H9 (cell line): ENCODE results near the gene SLX1A. TPM values are rescaled to one million over a fixed set of nuclear protein-coding genes. Genes with fewer than 3 reads are reported as not detected.
"Not testable (repeated sequence)": the region's sequence is repeated elsewhere in the genome, so short reads cannot be mapped to it uniquely, and the experiment has no call there.

ENCODE experiments used
- DNase-seq: peaks from one replicate; pipeline ENCODE4 v3.0.0-alpha.2; 2017
- H2AFZ ChIP-seq: one replicate; pipeline ENCODE4 v1.6.1; 2013; ENCODE audit warnings: mild to moderate bottlenecking, low read length, control low read depth, moderate library complexity
- H2AK5ac ChIP-seq: 2 replicates; pipeline ENCODE4 v1.6.1; 2013; ENCODE audit warnings: low read length, control low read depth, mixed read lengths; ENCODE audit not compliant: insufficient read length
- H2BK120ac ChIP-seq: one replicate; pipeline ENCODE4 v1.6.1; 2013; ENCODE audit warnings: low read depth, mild to moderate bottlenecking, low read length, control low read depth, inconsistent platforms; ENCODE audit not compliant: poor library complexity, severe bottlenecking
- H2BK12ac ChIP-seq: 2 replicates; pipeline ENCODE4 v1.6.1; 2013; ENCODE audit warnings: low read length, control low read depth, mixed read lengths, low read depth; ENCODE audit not compliant: insufficient read length
- H2BK15ac ChIP-seq: 2 replicates; pipeline ENCODE4 v1.6.1; 2013; ENCODE audit warnings: low read depth, low read length, control low read depth
- H2BK20ac ChIP-seq: one replicate; pipeline ENCODE4 v1.6.1; 2013; ENCODE audit warnings: low read depth, mild to moderate bottlenecking, low read length, control low read depth, inconsistent platforms; ENCODE audit not compliant: poor library complexity, severe bottlenecking
- H2BK5ac ChIP-seq: 2 replicates; pipeline ENCODE4 v1.6.1; 2013; ENCODE audit warnings: low read length, control low read depth, mixed read lengths; ENCODE audit not compliant: insufficient read length
- H3K14ac ChIP-seq: 2 replicates; pipeline ENCODE4 v1.6.1; 2013; ENCODE audit warnings: low read length, control low read depth; ENCODE audit not compliant: insufficient read depth
- H3K18ac ChIP-seq: 2 replicates; pipeline ENCODE4 v1.6.1; 2013; ENCODE audit warnings: low read depth, mild to moderate bottlenecking, mixed read lengths, low read length, control low read depth; ENCODE audit not compliant: insufficient read length
- H3K23ac ChIP-seq: 2 replicates; pipeline ENCODE4 v1.6.1; 2013; ENCODE audit warnings: low read length, control low read depth, mixed read lengths, low read depth; ENCODE audit not compliant: insufficient read length
- H3K23me2 ChIP-seq: 2 replicates; pipeline ENCODE4 v1.6.1; 2013; ENCODE audit warnings: low read depth, mild to moderate bottlenecking, mixed read lengths, low read length, control low read depth; ENCODE audit not compliant: insufficient read length, poor library complexity, severe bottlenecking
- H3K27ac ChIP-seq: 2 replicates; pipeline ENCODE4 v1.5.1; 2013; ENCODE audit warnings: low read length, control low read depth, mixed read lengths, low read depth; ENCODE audit not compliant: insufficient read length
- H3K27me3 ChIP-seq: 2 replicates; pipeline ENCODE4 v1.6.1; 2013; ENCODE audit warnings: low read length, control low read depth, inconsistent platforms; ENCODE audit not compliant: insufficient read depth
- H3K4ac ChIP-seq: 2 replicates; pipeline ENCODE4 v1.6.1; 2013; ENCODE audit warnings: low read depth, mild to moderate bottlenecking, control low read depth, inconsistent platforms, low read length, moderate library complexity
- H3K4me1 ChIP-seq: 2 replicates; pipeline ENCODE4 v1.6.1; 2013; ENCODE audit warnings: low read length, control low read depth, inconsistent platforms; ENCODE audit not compliant: insufficient read depth
- H3K4me2 ChIP-seq: 2 replicates; pipeline ENCODE4 v1.6.1; 2013; ENCODE audit warnings: low read length, control low read depth, mixed read lengths; ENCODE audit not compliant: insufficient read length, insufficient read depth
- H3K56ac ChIP-seq: 2 replicates; pipeline ENCODE4 v1.6.1; 2013; ENCODE audit warnings: low read depth, mild to moderate bottlenecking, mixed read lengths, low read length, control low read depth; ENCODE audit not compliant: insufficient read length
- H3K79me1 ChIP-seq: 2 replicates; pipeline ENCODE4 v1.6.1; 2013; ENCODE audit warnings: low read depth, mild to moderate bottlenecking, moderate library complexity, low read length, control low read depth, inconsistent platforms; ENCODE audit not compliant: insufficient read depth, poor library complexity, severe bottlenecking
- H3K79me2 ChIP-seq: 2 replicates; pipeline ENCODE4 v1.6.1; 2013; ENCODE audit warnings: low read length, control low read depth, inconsistent platforms; ENCODE audit not compliant: insufficient read depth
- H3K9ac ChIP-seq: 2 replicates; pipeline ENCODE4 v1.6.1; 2013; ENCODE audit warnings: low read length, control low read depth, mixed read lengths; ENCODE audit not compliant: insufficient read length; ENCODE audit errors: extremely low read depth
- H3K9me3 ChIP-seq: one replicate; pipeline ENCODE4 v1.6.1; 2013; ENCODE audit warnings: low read depth, low read length, inconsistent platforms; ENCODE audit not compliant: control insufficient read depth
- H3T11ph ChIP-seq: one replicate; pipeline ENCODE4 v1.6.1; 2013; ENCODE audit warnings: mild to moderate bottlenecking, low read length, control low read depth, inconsistent platforms
- H4K20me1 ChIP-seq: one replicate; pipeline ENCODE4 v1.6.1; 2013; ENCODE audit not compliant: control insufficient read depth, insufficient read length, insufficient read depth
- H4K5ac ChIP-seq: 2 replicates; pipeline ENCODE4 v1.6.1; 2013; ENCODE audit warnings: low read depth, mild to moderate bottlenecking, mixed read lengths, low read length, control low read depth; ENCODE audit not compliant: insufficient read length
- H4K8ac ChIP-seq: replicated peaks from 2 replicates; pipeline ENCODE4 v1.6.1; 2013; ENCODE audit warnings: low read length, control low read depth, mixed read lengths, low read depth; ENCODE audit not compliant: insufficient read length
- H4K91ac ChIP-seq: 2 replicates; pipeline ENCODE4 v1.6.1; 2013; ENCODE audit warnings: low read depth, mild to moderate bottlenecking, moderate library complexity, mixed read lengths, low read length, control low read depth; ENCODE audit not compliant: insufficient read length
- H3K27ac Mint-ChIP-seq, 3 experiments: 2 replicates in 2 of 3; 3 replicates in 1 of 3; pipeline ENCODE4 v1.8.0; 2020 to 2021; ENCODE audit warnings: mixed read lengths in 3 of 3, mild to moderate bottlenecking in 1 of 3, moderate library complexity in 1 of 3
- H3K27me3 Mint-ChIP-seq: 2 replicates; pipeline ENCODE4 v1.8.0; 2021; ENCODE audit warnings: low read depth, mild to moderate bottlenecking, moderate library complexity, mixed read lengths
- H3K36me3 Mint-ChIP-seq, 3 experiments: 2 replicates in 2 of 3; 3 replicates in 1 of 3; pipeline ENCODE4 v1.8.0; 2020 to 2021; ENCODE audit warnings: low read depth in 3 of 3, mixed read lengths in 3 of 3; ENCODE audit not compliant: insufficient read depth in 1 of 3
- H3K4me1 Mint-ChIP-seq, 2 experiments: 2 replicates each; pipeline ENCODE4 v1.8.0; 2020; ENCODE audit warnings: mixed read lengths in 2 of 2
- H3K4me3 Mint-ChIP-seq, 2 experiments: 2 replicates in 1 of 2; 3 replicates in 1 of 2; pipeline ENCODE4 v1.8.0; 2020 to 2021; ENCODE audit warnings: mild to moderate bottlenecking in 2 of 2, mixed read lengths in 2 of 2, moderate library complexity in 1 of 2
- H3K9me3 Mint-ChIP-seq, 2 experiments: 2 replicates in 1 of 2; 3 replicates in 1 of 2; pipeline ENCODE4 v1.8.0; 2020; ENCODE audit warnings: mild to moderate bottlenecking in 2 of 2, mixed read lengths in 2 of 2, moderate library complexity in 1 of 2
- WGBS: extraction: QIAGEN DNeasy Blood & Tissue Kit; methylation state at CpG from one replicate; pipeline ENCODE4 v1.1.7; 2013; ENCODE audit warnings: missing lambda C conversion rate, low lambda C conversion rate, mixed read lengths; ENCODE audit not compliant: insufficient read length; ENCODE audit errors: extremely low coverage; 5-methylcytosine and 5-hydroxymethylcytosine counted together
- total RNA-seq: library from RNA; stranded (reverse); gene quantifications from 2 replicates; pipeline ENCODE4 v1.2.1, GENCODE V29; 2021

The SLX1A gene
- total RNA-seq, 1 experiment from 2014 or later: 30.3 TPM

- not testable (repeated sequence) for H3K36me3 Mint-ChIP-seq, H3K9ac ChIP-seq, H2BK120ac ChIP-seq, H2AFZ ChIP-seq, H3K27ac Mint-ChIP-seq, H4K5ac ChIP-seq, H3K4me3 Mint-ChIP-seq, H2BK20ac ChIP-seq, H2BK5ac ChIP-seq, H3K18ac ChIP-seq, H4K8ac ChIP-seq, H3K56ac ChIP-seq, H3K9me3 Mint-ChIP-seq, H3K4me1 Mint-ChIP-seq, H3K27me3 ChIP-seq, DNase-seq, H3K79me2 ChIP-seq, H2BK12ac ChIP-seq, H3K27me3 Mint-ChIP-seq, H3K27ac ChIP-seq, H4K91ac ChIP-seq, H3K23ac ChIP-seq, H3K4ac ChIP-seq, H3K4me1 ChIP-seq, H2BK15ac ChIP-seq, H3K9me3 ChIP-seq, H3T11ph ChIP-seq, H3K79me1 ChIP-seq, H4K20me1 ChIP-seq, H3K23me2 ChIP-seq, H3K14ac ChIP-seq, H3K4me2 ChIP-seq, H2AK5ac ChIP-seq
- no CpG with 5 or more reads among the region's 38 CpGs for WGBS
Measured at GRCh38 chr16:30169416-30169815, 24.3 kb upstream of the SLX1A start.

DNA sequence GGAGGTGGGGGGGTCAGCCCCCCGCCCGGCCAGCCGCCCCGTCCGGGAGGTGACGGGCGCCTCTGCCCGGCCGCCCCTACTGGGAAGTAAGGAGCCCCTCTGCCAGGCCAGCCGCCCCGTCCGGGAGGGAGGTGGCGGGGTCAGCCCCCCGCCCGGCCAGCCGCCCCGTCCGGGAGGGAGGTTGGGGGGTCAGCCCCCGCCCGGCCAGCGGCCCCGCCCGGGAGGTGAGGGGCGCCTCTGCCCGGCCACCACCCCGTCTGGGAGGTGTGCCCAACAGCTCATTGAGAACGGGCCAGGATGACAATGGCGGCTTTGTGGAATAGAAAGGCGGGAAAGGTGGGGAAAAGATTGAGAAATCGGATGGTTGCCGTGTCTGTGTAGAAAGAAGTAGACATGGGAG lies 23.5 kb upstream of the SLX1A start:
- DNase-seq, H3T11ph ChIP-seq, H3K9me3 ChIP-seq, H3K14ac ChIP-seq, H3K9me3 Mint-ChIP-seq, H3K4me3 Mint-ChIP-seq, H3K4me1 ChIP-seq, H3K79me2 ChIP-seq, H2BK15ac ChIP-seq, H3K23ac ChIP-seq, H3K79me1 ChIP-seq, H3K36me3 Mint-ChIP-seq, H3K4ac ChIP-seq, H4K91ac ChIP-seq, H4K5ac ChIP-seq, H2BK20ac ChIP-seq, H3K27ac Mint-ChIP-seq, H3K56ac ChIP-seq, H3K27me3 ChIP-seq, H3K4me1 Mint-ChIP-seq, H2BK5ac ChIP-seq, H3K27me3 Mint-ChIP-seq, H2AFZ ChIP-seq, H3K4me2 ChIP-seq, H3K27ac ChIP-seq, H3K9ac ChIP-seq, H2BK12ac ChIP-seq, H4K8ac ChIP-seq, H3K18ac ChIP-seq, H2BK120ac ChIP-seq, H4K20me1 ChIP-seq, H3K23me2 ChIP-seq, H2AK5ac ChIP-seq: not testable (repeated sequence)
- no CpG with 5 or more reads among the region's 31 CpGs for WGBS
